ENCODE results near the gene NR4A1. TPM values are rescaled to one million over a fixed set of nuclear protein-coding genes. Genes with fewer than 3 reads are reported as not detected.

The NR4A1 gene
- total and polyA plus RNA-seq, 2 of the 13 experiments (the other 11 are each of a cell fraction or from before 2014, with no cell fraction given): 5.7 to 15.2 TPM

GRCh38 chr12:52061470-52062166 lies 10.4 kb downstream of the NR4A1 start:
- BruUV-seq (replicated peaks): no TSS peak
- Histone ChIP-seq H3K4me2 (ENCODE audit: low read depth, low read length) (peak overlapping the region; percentile 53), H3K4me1 (ENCODE audit: insufficient read depth, low read length) (peaks cover 53% of the 10 kb centered on the region), H3K79me2 (ENCODE audit: insufficient read depth, low read length) (no peaks in the 10 kb centered on the region), H3K9ac (ENCODE audit: insufficient read depth, low read depth, low read length) (peak overlapping the region; percentile 67), H3K36me3 (replicated peaks in 1 of 2; ENCODE audit: control insufficient read depth in 1 of 2, insufficient read depth in 2 of 2, low read length in 2 of 2) (peaks cover 4 to 20% of the 10 kb centered on the region in 2 experiments), H2AFZ (ENCODE audit: low read length) (no peak overlapping the region), H4K20me1 (ENCODE audit: insufficient read depth, low read length) (no peaks in the 10 kb centered on the region), H3K27ac (ENCODE audit: extremely low read length, insufficient read depth, low read length) (peak overlapping the region; percentile 81), H3K9me3 (ENCODE audit: low read length) (no peaks in the 10 kb centered on the region), H3K27me3 (ENCODE audit: control insufficient read depth in 1 of 2, insufficient read depth in 2 of 2, low read length in 2 of 2) (no peaks in the 10 kb centered on the region), H3K4me3 (replicated peaks in 1 of 3; ENCODE audit: insufficient read depth in 1 of 3, low read depth in 2 of 3, low read length in 3 of 3) (peak overlapping the region in 1 of 3 experiments; percentile 12; a peak in 1 of 6 replicates)
- POLR2A ChIA-PET: interaction anchor here (1.2 to 5.3 kb wide), 3 partner anchors 8 to 29 kb away, joined by 4 to 58 read pairs (median 4); partner anchors contain the start of genes ATG101 and NR4A1
- DNase-seq (ENCODE audit: low spot score) (peak; percentile 91), ATAC-seq (peak; percentile 85), FAIRE-seq (peak; percentile 77)
- intact Hi-C loops (cut with micrococcal nuclease; ENCODE audit: unreplicated experiment): no loop called here
- WGBS (ENCODE audit: low lambda C conversion rate): 6% methylated on average over 7 of the region's 12 CpGs
- CTCF ChIA-PET (ENCODE audit: low intra/inter-chr PET ratio, low total read pairs): no interaction called here
- in situ Hi-C loops (cut with HindIII; ENCODE audit: extremely low pct_ligation_motif_present, low pct_unique_long_range_greater_than_20kb): no loop called here
- TF ChIP-seq HMGXB4 (CRISPR knock-in tag; IDR thresholded peaks at IDR 0.05; ENCODE audit: borderline replicate concordance in 1 of 2, low read depth in 1 of 2) (0 out of 4 replicates have a peak, but pooled peaks of 1 of the 2 experiments have one; percentile 19), ZNF503 (CRISPR knock-in tag; IDR thresholded peaks at IDR 0.05) (peak; percentile 55; the same call in 1 of the 2 replicates), ARID4A (CRISPR knock-in tag; IDR thresholded peaks at IDR 0.05; ENCODE audit: borderline replicate concordance) (no peak), PPARG (CRISPR knock-in tag; conservative IDR thresholded peaks at IDR 0.05) (0 out of 2 replicates have a peak, but pooled peaks have one; percentile 17), KAT8 (CRISPR knock-in tag; IDR thresholded peaks at IDR 0.05) (peak; percentile 50), ZNF724P (CRISPR knock-in tag; IDR thresholded peaks at IDR 0.05; ENCODE audit: borderline replicate concordance) (no peak), ZNF687 (CRISPR knock-in tag; IDR thresholded peaks at IDR 0.05) (peak; percentile 73; the same call in 1 of the 2 replicates), RFX1 (IDR thresholded peaks at IDR 0.05) (no peak), EP300 (IDR thresholded peaks at IDR 0.05; ENCODE audit: low read depth in 2 of 2, low read length in 2 of 2) (peak in 1 of 2 experiments; percentile 46; a peak in 2 of 4 replicates), EP300 (CRISPR knock-in tag; IDR thresholded peaks at IDR 0.05; ENCODE audit: borderline replicate concordance) (no peak)

Data from HepG2 (cell line).